Endodermal cell (in vitro differentiated cells): ENCODE measurements around the gene IQSEC2. TPM values are rescaled to one million over a fixed set of nuclear protein-coding genes. Genes with fewer than 3 reads are reported as not detected.

Experiments
- total RNA-seq, 2 donors: library from RNA; stranded (reverse); fragmentation: NEBNext Ultra II Directional in 1 of 2; extraction: Animal tissue kit (Norgen Biotek cat#: 25700) in 1 of 2; gene quantifications; 2 replicates in 1 of 2; 3 replicates in 1 of 2; pipeline ENCODE4 v1.2.1, GENCODE V29; 2021

Gene IQSEC2
- total RNA-seq, 2 donors from 2014 or later: 14.7 to 18.2 TPM

Other genes with a start within 250 kb of the IQSEC2 start
- gene GPR173, start 232.8 kb downstream of the IQSEC2 start, total RNA-seq: 1 to 10 TPM; 7.0 to 9.4 TPM
- 10 to 100 TPM; 16.6 to 25.1 TPM for gene TSPYL2, start 199.2 kb downstream of the IQSEC2 start, total RNA-seq
- gene KANTR, start 187.4 kb downstream of the IQSEC2 start, total RNA-seq: 10 to 100 TPM; 11.7 to 14.4 TPM
- 100 to 1,000 TPM in 1 of 2 donors, 10 to 100 TPM in 1; 95.9 to 101 TPM for gene KDM5C, start 56.4 kb downstream of the IQSEC2 start, total RNA-seq
- 100 to 1,000 TPM in 1 of 2 donors, 10 to 100 TPM in 1; 89.0 to 121 TPM for gene SMC1A, start 141.1 kb upstream of the IQSEC2 start, total RNA-seq
- gene RIBC1, start 141.3 kb upstream of the IQSEC2 start, total RNA-seq: 1 to 10 TPM; 2.3 to 3.0 TPM
- 100 to 1,000 TPM; 107 to 120 TPM for gene HSD17B10, start 152.8 kb upstream of the IQSEC2 start, total RNA-seq